ENCODE results near the gene CD248. TPM values are rescaled to one million over a fixed set of nuclear protein-coding genes. Genes with fewer than 3 reads are reported as not detected.
A peak's percentile ranks its signal among the peaks of the same experiment; 100 is the strongest.

CD248 gene
- total RNA-seq, 1 donor from 2014 or later = 9.7 TPM

- intact Hi-C loops (cut with DNase I) = no loop called here
- DNase-seq (ENCODE audit: low spot score) = no peak
Observed at GRCh38 chr11:66341502-66342126, 24.8 kb upstream of the CD248 start.

- intact Hi-C loops (cut with DNase I) = no loop called here
- DNase-seq (ENCODE audit: low spot score) = no peak
Observed at GRCh38 chr11:66340596-66341501, 24.0 kb upstream of the CD248 start.

- DNase-seq (ENCODE audit: low spot score) = no peak
- intact Hi-C loops (cut with DNase I) = no loop called here
Observed at GRCh38 chr11:66339686-66340483, 23.0 kb upstream of the CD248 start.

- intact Hi-C loops (cut with DNase I) = no loop called here
- no peak for DNase-seq (ENCODE audit: low spot score)
Observed at GRCh38 chr11:66339162-66339675, 22.4 kb upstream of the CD248 start.

GRCh38 chr11:66338276-66339161 is 21.7 kb upstream of the CD248 start:
- intact Hi-C loops (cut with DNase I) = no loop called here
- no peak for DNase-seq (ENCODE audit: low spot score)

GRCh38 chr11:66337103-66337899 is 20.5 kb upstream of the CD248 start:
- intact Hi-C loops (cut with DNase I) = no loop called here
- no peak for DNase-seq (ENCODE audit: low spot score)

GRCh38 chr11:66336234-66337102 is 19.6 kb upstream of the CD248 start, which contains the start of gene RIN1:
Gene RIN1, minus strand, starts transcription at chr11:66336434. Its CDS starts 32 bp downstream, at chr11:66336402.
- DNase-seq (ENCODE audit: low spot score) = peak; percentile 85
- intact Hi-C loops (cut with DNase I) = no loop called here

GRCh38 chr11:66335531-66336233 is 18.8 kb upstream of the CD248 start:
- intact Hi-C loops (cut with DNase I) = no loop called here
- no peak for DNase-seq (ENCODE audit: low spot score)

- intact Hi-C loops (cut with DNase I) = no loop called here
- DNase-seq (ENCODE audit: low spot score) = no peak
Observed at GRCh38 chr11:66334605-66335442, 18.0 kb upstream of the CD248 start.

- no peak for DNase-seq (ENCODE audit: low spot score)
- intact Hi-C loops (cut with DNase I) = no loop called here
Observed at GRCh38 chr11:66333896-66334604, 17.2 kb upstream of the CD248 start.

- no peak for DNase-seq (ENCODE audit: low spot score)
- intact Hi-C loops (cut with DNase I) = no loop called here
Observed at GRCh38 chr11:66333220-66333877, 16.5 kb upstream of the CD248 start.

- intact Hi-C loops (cut with DNase I) = no loop called here
- DNase-seq (ENCODE audit: low spot score) = no peak
Observed at GRCh38 chr11:66332371-66333219, 15.8 kb upstream of the CD248 start.

- DNase-seq (ENCODE audit: low spot score) = no peak
Observed at GRCh38 chr11:66331542-66332370, 14.9 kb upstream of the CD248 start.

More at GRCh38 chr11:66331542-66332370, 14.9 kb upstream of the CD248 start:
- intact Hi-C loops (cut with DNase I) = no loop called here
